ENCODE measurements around the gene SEPTIN12. TPM values are rescaled to one million over a fixed set of nuclear protein-coding genes. Genes with fewer than 3 reads are reported as not detected.

SEPTIN12 gene
- total and polyA plus RNA-seq, 4 donors: not detected

- Histone ChIP-seq H3K27me3 (ENCODE audit: control insufficient read depth in 3 of 3, insufficient read depth in 3 of 3, low read length in 2 of 3) (no peaks in the 10 kb centered on the region), H3K9me3 (ENCODE audit: control insufficient read depth in 4 of 4, insufficient read depth in 3 of 4, low read length in 3 of 4) (no peaks in the 10 kb centered on the region), H3K4me1 (ENCODE audit: control insufficient read depth in 5 of 5, insufficient read depth in 5 of 5, low read length in 5 of 5) (peaks cover 0 to 14% (median 0%) of the 10 kb centered on the region in 5 donors), H3K36me3 (ENCODE audit: control insufficient read depth in 4 of 4, insufficient read depth in 4 of 4, low read length in 4 of 4) (peaks cover 0 to 22% (median 12%) of the 10 kb centered on the region in 4 donors), H3K27ac (ENCODE audit: low read depth in 1 of 2, low read length in 1 of 2) (no peak overlapping the region), H3K4me3 (no peak overlapping the region), H3K9ac (ENCODE audit: insufficient read depth in 1 of 2, low read length in 2 of 2) (no peak overlapping the region)
- TF ChIP-seq CTCF (IDR thresholded peaks at IDR 0.05; ENCODE audit: control extremely low read depth, extremely low read depth): no peak
- DNase-seq (no peak), ATAC-seq (ENCODE audit: insufficient read depth, low FRiP score) (no peak)
- WGBS, 2 donors: 87 to 97% methylated on average over 21 of the region's 21 CpGs
These were observed 9.0 kb upstream of the SEPTIN12 start for GRCh38 chr16:4796982-4797804.

GRCh38 chr16:4795828-4796572 lies 7.9 kb upstream of the SEPTIN12 start:
- ATAC-seq (ENCODE audit: insufficient read depth, low FRiP score): no peak
- Histone ChIP-seq H3K4me1 (ENCODE audit: control insufficient read depth in 5 of 5, insufficient read depth in 5 of 5, low read length in 5 of 5) (peaks cover 0 to 5% (median 0%) of the 10 kb centered on the region in 5 donors), H3K27ac (ENCODE audit: low read depth in 1 of 2, low read length in 1 of 2) (no peak overlapping the region), H3K27me3 (ENCODE audit: control insufficient read depth in 3 of 3, insufficient read depth in 3 of 3, low read length in 2 of 3) (no peaks in the 10 kb centered on the region), H3K36me3 (ENCODE audit: control insufficient read depth in 4 of 4, insufficient read depth in 4 of 4, low read length in 4 of 4) (peaks cover 0 to 22% (median 12%) of the 10 kb centered on the region in 4 donors), H3K9ac (ENCODE audit: insufficient read depth in 1 of 2, low read length in 2 of 2) (no peak overlapping the region), H3K9me3 (ENCODE audit: control insufficient read depth in 4 of 4, insufficient read depth in 3 of 4, low read length in 3 of 4) (no peaks in the 10 kb centered on the region), H3K4me3 (peak overlapping the region; percentile 12)
- no peak for TF ChIP-seq CTCF (IDR thresholded peaks at IDR 0.05; ENCODE audit: control extremely low read depth, extremely low read depth)
- 93 to 96% methylated on average over 29 to 30 of the region's 30 CpGs for WGBS, 2 donors
- no peak for DNase-seq

- WGBS, 2 donors: 70 to 81% methylated on average over 14 of the region's 14 CpGs
- H3K27ac ChIP-seq (ENCODE audit: low read depth in 1 of 2, low read length in 1 of 2): no peak within 1 kb of the TSS
- peak within 1 kb of the TSS; percentile 12 for H3K4me3 ChIP-seq
- ATAC-seq (ENCODE audit: insufficient read depth, low FRiP score): peak; percentile 63
- H3K9ac ChIP-seq (ENCODE audit: insufficient read depth in 1 of 2, low read length in 2 of 2): no peak within 1 kb of the TSS
- H3K36me3 ChIP-seq (ENCODE audit: control insufficient read depth in 4 of 4, insufficient read depth in 4 of 4, low read length in 4 of 4): peaks cover 0 to 22% (median 12%) of the 10 kb centered on the region in 4 donors
- TF ChIP-seq CTCF (IDR thresholded peaks at IDR 0.05; ENCODE audit: control extremely low read depth, extremely low read depth): no peak
- no peaks in the 10 kb centered on the region for H3K4me1 ChIP-seq (ENCODE audit: control insufficient read depth in 5 of 5, insufficient read depth in 5 of 5, low read length in 5 of 5)
- H3K27me3 ChIP-seq (ENCODE audit: control insufficient read depth in 3 of 3, insufficient read depth in 3 of 3, low read length in 2 of 3): no peaks in the 10 kb centered on the region
- DNase-seq: peak in 1 of 3 donors; percentile 35
- H3K9me3 ChIP-seq (ENCODE audit: control insufficient read depth in 4 of 4, insufficient read depth in 3 of 4, low read length in 3 of 4): no peaks in the 10 kb centered on the region
These were observed 7.2 kb upstream of the SEPTIN12 start, which contains the start of gene SMIM22 for GRCh38 chr16:4795181-4795827. TSS of gene SMIM22 (plus strand) at chr16:4795369. CDS start at chr16:4795735, 366 bp downstream.

All from lung (tissue), 12 donors.